ENCODE measurements around the gene MAP4.
"Not testable (repeated sequence)": the region's sequence is repeated elsewhere in the genome, so short reads cannot be mapped to it uniquely, and the experiment has no call there.

Gene MAP4

DNA sequence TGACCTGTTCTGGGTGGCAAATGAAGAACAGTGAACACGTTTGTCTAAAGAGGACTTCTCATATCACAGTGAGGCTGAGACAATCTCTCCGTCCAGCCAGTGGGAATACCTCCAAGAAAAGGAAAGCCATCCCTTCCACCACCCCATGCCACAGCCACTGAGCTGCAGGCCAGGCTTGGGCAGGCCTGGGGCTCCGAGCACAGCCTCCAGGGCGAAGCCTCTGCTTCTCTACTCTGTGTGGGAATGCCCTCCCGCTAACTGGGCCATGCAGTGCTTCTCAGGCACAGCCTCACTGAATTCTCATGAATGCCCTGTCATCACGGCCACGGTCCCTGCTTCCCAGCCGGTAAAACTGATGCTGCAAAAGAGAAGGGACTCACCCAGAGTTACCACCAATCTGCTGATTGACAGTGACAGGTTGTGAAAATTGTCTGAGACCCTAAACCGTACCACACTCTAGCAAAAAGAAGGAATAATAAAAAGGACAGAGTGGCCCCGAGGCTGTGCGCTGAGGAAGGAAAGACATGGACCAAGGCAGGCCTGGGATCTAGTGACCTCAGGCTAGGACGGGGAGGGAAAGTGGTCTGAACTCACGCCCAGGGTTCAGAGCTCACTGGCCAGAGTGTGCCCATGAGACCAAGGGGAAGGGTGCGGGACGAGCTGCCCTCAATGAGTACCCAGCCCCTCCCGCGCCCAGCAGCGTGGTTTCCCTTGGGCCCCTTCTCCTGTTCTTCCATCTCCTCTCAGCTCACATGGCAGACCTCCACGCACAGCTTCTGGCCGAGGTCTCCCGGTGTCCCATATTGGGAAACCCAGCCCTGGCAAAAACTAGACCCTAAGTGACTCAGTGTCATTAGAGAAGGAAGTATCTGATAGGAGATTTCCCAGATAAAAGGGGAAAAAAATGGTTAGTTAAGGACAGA, 160.5 kb downstream of the MAP4 start:
- no peak for DNase-seq

DNA sequence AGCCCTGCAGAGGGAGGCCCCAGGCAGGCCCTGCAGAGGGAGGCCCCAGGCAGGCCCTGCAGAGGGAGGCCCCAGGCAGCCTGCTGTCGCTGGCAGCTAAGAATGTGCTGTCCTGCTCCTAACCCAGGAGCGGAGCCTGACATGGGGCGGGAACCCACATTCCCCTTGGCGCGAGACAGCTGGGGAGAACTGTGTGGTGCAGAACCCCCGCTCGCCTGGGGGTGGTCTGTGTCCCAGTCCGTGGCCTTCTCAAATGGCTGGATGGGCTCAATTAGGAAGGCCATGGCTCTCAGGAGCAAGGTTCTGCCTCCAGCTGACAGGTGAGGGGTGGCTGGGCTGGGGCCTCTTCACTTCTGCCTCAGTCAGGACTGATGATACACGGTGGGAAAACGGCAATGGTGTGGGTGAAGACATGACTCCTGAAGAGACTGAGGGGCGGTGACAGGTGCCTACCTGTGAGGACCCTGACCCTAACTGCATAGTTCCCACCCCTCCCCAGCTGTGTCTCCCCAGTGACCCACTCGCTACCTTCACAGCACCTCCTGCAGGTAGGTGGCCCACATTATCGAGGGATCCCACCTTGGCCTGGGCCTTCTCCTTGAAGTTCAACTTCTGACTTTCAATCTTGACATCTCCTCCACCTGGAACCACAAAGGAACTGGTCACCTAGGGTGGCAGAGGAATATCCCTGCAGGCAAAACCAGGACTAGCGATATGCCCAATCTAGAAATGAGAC, 161.3 kb downstream of the MAP4 start:
- no peak for DNase-seq

DNA sequence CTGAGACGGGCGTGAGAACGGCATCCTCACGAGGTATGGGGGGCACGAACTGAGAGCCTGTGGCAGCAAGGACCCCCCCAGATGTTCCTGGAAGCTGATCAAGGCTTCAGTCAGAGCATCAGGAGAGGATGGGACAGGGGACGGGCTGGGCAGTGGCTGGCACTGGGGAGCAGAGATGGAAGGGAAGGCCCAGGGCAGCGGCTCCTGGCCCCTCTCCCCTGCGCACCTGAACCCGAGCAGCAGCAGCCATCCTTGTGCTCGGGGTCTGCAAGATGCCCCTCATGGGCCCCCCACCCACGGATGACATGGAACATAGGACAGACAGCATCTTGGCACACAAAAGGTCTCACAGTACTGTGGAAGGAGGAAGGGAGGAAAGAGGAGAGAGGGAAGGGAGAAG, 161.9 kb downstream of the MAP4 start:
- no peak for DNase-seq

- DNase-seq, result no peak
Observed at GRCh38 chr3:47852604-47853602, 163.3 kb downstream of the MAP4 start.

GRCh38 chr3:47851888-47852603, 164.2 kb downstream of the MAP4 start:
- no peak for DNase-seq

DNA sequence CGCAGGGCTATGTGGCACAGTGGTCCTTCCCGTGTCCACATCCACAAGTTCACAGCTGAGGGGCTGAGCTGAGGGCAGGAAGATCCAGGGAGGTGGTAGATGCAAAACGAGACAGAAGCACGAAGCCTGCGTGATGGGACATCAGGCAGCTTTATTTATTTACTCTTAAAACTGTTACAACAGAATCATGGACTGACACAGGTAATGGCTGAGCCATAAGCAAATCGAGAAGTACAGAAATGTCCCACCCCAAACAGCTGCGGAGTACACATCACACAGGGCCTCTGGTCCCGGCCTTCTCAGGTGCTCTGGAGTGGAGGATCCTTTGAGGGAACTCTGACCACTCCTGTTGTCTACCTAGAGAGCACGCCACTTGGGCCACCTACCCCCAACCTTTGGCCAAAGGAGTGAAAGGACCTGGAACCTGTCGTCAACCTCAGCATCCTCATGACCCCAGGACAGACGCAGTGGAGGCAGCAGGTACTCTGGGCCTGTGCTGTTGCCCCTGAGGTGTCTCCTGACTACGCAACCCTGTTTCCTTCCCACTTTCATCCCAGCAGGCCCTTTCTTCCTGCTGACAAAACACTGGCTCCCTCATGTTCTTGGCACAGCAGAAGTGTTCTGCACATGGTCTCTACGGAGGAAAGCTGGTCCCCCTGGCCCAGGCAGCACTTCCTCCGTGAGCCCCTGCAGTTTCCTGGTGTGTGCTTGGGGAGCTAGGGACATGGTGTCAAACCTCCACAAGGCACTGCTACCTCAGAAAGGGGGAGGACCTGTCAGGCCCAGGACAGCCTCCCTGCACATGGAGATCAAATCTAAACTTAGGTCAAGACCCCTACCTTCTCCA, 165.4 kb downstream of the MAP4 start:
- DNase-seq, result no peak

DNA sequence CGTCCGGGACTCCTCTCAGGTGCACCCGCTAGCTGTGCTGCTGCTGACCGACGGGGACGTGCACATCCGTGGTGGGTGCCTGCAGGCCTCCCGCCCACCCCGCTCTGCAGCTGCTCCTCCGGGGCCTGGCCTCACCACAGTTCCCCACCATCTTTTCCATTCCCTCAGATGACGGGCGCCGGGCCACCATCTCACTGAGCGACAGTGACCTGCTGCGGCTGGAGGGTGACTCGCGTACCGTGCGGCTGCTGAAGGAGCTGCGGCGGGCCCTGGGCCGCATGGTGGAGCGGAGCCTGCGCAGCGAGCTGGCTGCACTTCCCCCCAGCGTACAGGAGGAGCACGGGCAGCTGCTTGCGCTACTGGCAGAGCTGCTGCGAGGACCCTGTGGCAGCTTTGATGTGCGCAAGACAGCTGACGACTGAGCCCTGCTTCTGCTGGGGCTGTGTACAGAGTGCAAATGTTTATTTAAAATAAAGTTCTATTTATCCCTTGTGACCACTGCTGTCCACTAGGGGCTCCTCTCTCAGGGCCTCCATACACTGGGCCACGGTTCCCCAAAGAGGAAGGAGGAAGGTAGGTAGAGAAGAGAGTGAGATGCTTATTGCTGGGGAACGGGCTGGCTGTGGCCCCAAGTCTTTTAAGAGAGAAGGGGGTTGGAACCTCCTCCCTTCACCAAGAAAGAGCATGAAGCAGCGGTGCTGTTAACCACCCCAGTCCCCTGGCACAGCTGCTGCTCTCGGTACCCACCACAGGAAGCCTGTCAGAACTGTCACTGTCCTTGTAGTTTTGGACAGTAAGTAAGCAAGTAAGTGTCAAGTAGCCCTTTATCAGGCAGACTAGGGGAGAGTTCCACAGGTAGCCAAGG, 166.3 kb downstream of the MAP4 start:
- DNase-seq, result no peak

DNA sequence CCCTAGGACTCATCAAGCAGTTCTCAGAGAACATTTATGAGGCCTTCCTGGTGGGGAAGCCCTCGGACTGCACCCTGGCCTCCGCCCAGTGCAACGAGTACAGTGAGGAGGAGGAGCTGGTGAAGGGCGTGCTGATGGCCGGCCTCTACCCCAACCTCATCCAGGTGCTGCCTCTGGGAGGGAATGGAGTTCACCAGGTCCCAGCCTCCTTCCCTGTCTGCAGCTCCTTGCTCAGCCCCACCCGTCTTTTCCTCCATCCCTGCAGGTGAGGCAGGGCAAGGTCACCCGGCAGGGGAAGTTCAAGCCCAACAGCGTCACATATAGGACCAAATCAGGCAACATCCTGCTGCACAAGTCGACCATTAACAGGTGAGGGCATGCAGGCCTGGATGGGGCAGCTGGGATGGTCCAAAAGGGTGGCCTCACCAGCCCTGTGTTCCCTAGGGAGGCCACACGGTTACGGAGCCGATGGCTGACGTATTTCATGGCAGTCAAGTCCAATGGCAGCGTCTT, 167.0 kb downstream of the MAP4 start:
- no peak for DNase-seq

- no peak for DNase-seq
Observed at GRCh38 chr3:47848599-47849117, 167.6 kb downstream of the MAP4 start.

DNA sequence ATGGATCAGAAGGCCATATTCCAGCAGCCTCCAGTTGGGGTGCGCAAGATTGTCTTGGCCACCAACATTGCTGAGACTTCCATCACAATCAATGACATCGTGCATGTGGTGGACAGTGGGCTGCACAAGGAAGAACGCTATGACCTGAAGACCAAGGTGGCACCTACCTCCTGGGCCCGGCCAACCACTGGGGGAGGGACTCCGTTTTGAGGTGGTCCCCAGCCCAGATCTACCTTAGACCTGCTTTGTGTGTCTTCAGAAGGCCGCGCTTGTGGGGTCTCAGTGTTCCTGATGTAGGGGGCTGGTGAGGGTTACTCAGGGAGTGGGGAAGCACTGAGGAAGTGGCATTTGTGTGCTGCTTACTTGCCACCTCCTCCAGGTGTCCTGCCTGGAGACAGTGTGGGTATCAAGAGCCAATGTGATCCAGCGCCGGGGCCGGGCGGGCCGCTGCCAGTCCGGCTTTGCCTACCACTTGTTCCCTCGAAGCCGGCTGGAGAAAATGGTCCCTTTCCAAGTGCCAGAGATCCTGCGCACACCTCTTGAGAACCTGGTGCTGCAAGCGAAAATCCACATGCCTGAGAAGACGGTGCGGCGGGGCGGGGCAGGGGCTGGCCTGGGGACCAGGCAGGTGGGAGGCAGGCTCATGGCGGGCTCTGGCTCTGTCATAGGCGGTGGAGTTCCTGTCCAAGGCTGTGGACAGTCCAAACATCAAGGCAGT, 168.3 kb downstream of the MAP4 start:
- DNase-seq, result no peak

DNA sequence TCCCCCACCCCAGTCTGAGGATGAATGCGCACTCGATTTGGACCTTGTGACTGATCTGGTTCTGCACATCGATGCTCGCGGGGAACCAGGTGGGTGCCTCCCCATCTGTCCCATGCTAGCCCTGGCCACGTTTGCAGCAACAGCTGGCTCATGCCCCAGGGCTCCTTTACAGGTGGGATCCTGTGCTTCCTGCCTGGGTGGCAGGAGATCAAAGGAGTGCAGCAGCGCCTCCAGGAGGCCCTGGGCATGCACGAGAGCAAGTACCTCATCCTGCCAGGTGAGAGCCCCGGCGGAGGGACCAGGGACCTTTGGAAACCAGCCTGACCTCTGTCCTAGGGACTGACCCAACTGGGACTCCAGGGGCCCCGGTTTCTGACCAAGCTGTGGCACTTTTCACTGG, 169.0 kb downstream of the MAP4 start:
- DNase-seq, result no peak

- DNase-seq, result no peak
Observed at GRCh38 chr3:47846880-47847248, 169.4 kb downstream of the MAP4 start.

DNA sequence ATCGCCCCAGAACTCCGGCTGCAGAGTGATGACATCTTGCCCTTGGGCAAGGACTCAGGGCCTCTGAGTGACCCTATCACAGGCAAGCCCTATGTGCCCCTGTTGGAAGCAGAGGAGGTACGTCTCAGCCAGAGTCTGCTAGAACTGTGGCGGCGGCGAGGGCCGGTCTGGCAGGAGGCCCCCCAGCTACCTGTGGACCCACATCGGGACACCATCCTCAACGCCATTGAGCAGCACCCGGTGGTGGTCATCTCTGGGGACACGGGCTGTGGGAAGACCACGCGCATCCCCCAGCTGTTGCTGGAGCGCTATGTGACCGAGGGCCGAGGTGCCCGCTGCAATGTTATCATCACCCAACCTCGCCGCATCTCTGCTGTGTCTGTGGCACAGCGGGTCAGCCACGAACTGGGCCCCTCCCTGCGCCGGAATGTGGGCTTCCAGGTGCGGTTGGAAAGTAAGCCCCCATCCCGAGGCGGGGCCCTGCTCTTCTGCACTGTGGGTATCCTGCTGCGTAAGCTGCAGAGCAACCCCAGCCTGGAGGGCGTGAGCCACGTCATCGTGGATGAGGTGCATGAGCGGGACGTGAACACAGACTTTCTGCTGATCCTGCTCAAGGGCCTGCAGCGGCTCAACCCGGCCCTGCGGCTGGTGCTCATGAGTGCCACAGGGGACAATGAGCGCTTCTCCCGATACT, 169.9 kb downstream of the MAP4 start:
- no peak for DNase-seq

DNA sequence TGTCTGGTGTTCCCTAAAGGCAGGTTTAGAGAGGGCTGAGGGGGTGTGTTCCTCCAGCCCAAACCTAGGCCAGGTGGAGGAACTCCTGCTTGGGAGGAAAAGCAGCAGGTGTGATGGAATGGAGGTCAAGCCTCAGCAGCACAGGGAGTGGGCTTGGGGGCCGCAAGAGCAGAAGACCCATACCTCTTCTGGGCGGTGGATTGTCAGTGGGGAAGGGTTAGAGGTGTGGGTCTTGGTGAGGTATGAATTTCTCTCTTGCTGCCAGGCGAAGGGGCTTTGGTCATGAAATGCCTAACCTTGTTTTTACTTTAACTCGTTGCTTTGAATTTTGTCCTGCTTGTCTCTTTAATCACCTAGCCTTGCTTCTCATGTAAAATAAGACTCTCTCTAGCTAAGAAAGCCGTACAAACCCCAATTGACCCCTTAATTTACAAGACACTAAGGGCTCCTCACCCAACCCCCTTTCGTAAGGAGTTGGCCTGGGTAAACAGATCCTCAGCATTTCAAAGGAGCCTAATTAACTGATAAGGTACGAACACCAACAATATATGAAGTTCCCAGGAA, 174.3 kb downstream of the MAP4 start:
- DNase-seq, result no peak

GRCh38 chr3:47838503-47838902, 177.7 kb downstream of the MAP4 start:
- no peak for DNase-seq

- no peak for DNase-seq
Observed at GRCh38 chr3:47836986-47837385, 179.2 kb downstream of the MAP4 start.

- DNase-seq, result not testable (repeated sequence)
Observed at GRCh38 chr3:47829482-47829881, 186.7 kb downstream of the MAP4 start.

DNA sequence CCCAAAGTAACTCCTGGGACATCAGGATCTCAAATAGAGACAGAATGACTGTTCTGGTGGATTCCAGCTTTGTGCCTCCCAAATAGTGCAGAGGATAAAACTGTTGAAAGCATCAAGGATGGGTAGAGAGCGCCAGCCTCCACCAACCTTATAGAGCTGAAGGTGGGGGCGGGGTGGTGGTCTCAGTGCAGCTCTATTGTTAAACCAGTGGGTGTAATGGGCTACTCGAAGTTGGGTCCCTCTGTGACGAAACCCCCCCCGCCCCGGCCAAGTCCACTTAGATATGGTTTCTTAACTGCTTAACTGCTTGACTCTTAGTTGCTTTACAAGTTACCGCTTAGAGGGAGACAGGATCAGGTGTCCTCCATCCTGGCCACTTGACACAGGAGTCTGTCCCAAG, 190.6 kb downstream of the MAP4 start:
- DNase-seq, result no peak

Measured in activated CD4-positive, alpha-beta T cell treated with anti-CD3 and anti-CD28 coated beads, Interleukin-2, amount 50 U/mL, for 4 hours (primary cell).